ENCODE data around the gene FBXO45. TPM values are rescaled to one million over a fixed set of nuclear protein-coding genes. Genes with fewer than 3 reads are reported as not detected.

The FBXO45 gene
- total and polyA plus RNA-seq, 2 of the 4 experiments (the other 2 are of a cell fraction): 3.8 to 5.0 TPM

DNA sequence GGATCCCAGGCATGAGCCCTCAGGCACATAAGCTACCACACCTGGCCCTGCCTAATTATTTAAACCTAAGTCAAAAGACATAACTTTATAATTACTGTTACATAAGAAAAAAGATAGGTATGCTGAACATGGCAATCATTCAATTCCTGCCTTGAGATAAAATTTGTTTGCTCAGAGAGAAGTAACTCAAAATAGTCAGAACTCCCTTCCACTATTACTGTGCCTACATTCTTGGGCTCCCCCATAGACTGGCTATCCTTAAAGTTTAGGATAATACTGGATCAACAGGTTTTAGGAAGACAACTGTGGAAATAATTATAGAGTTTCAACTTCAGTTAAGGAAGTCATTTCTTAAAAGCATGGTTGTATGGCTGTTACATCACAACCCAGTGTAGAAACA, 10.0 kb upstream of the FBXO45 start:
- Histone ChIP-seq H4K20me1 (ENCODE audit: insufficient read depth, low read length) (no peaks in the 10 kb centered on the region), H4K5ac (ENCODE audit: low read depth, low read length) (no peak overlapping the region), H3K79me1 (ENCODE audit: low read depth in 1 of 2, low read length in 2 of 2) (peaks cover 27 to 28% of the 10 kb centered on the region in 2 experiments), H3K27me3 (ENCODE audit: control insufficient read depth, insufficient read depth, low read length) (no peaks in the 10 kb centered on the region), H4K91ac (ENCODE audit: insufficient read depth, low read depth, low read length) (no peak overlapping the region), H2BK120ac (ENCODE audit: low read depth, low read length) (no peak overlapping the region), H2BK5ac (ENCODE audit: low read depth, low read length, poor library complexity, severe bottlenecking) (no peak overlapping the region), H3K4ac (ENCODE audit: low read depth, low read length) (no peak overlapping the region), H3K18ac (ENCODE audit: low read depth, low read length) (no peak overlapping the region), H2AK5ac (ENCODE audit: low read depth, low read length) (no peak overlapping the region), H4K8ac (ENCODE audit: low read depth in 2 of 2, low read length in 2 of 2) (no peak overlapping the region), H3K56ac (ENCODE audit: extremely low read depth, insufficient read depth, low read length) (no peak overlapping the region), H3K4me2 (ENCODE audit: low read depth, low read length) (no peak overlapping the region), H3K9me3 (ENCODE audit: control insufficient read depth, insufficient read depth, low read length) (no peaks in the 10 kb centered on the region), H3K27ac (ENCODE audit: insufficient read depth, low read length) (no peak overlapping the region), H2AFZ (replicated peaks; ENCODE audit: low read length, poor library complexity) (no peak overlapping the region), H3K4me1 (ENCODE audit: control insufficient read depth, insufficient read depth, low read length) (no peaks in the 10 kb centered on the region), H3K23ac (ENCODE audit: low read depth, low read length) (no peak overlapping the region), H2BK15ac (ENCODE audit: low read depth, low read length) (no peak overlapping the region), H3K9me1 (ENCODE audit: insufficient read depth, low read length) (peaks cover 9% of the 10 kb centered on the region), H2BK20ac (ENCODE audit: low read depth, low read length) (no peak overlapping the region), H3K36me3 (ENCODE audit: control insufficient read depth, insufficient read depth, low read length) (peaks cover 9% of the 10 kb centered on the region), H2AK9ac (replicated peaks; ENCODE audit: low read depth, low read length, poor library complexity) (no peak overlapping the region), H3K9ac (ENCODE audit: low read depth, low read length) (no peak overlapping the region), H3K4me3 (ENCODE audit: insufficient read depth, low read depth, low read length) (no peak overlapping the region), H3K14ac (replicated peaks; ENCODE audit: low read depth, low read length) (no peak overlapping the region)
- intact Hi-C loops (cut with micrococcal nuclease) (no loop called here), in situ Hi-C loops (cut with MboI; ENCODE audit: low sequenced_read_pairs) (no loop called here), dilution Hi-C loops (cut with HindIII; ENCODE audit: low sequenced_read_pairs, unreplicated experiment) (no loop called here)
- no TSS peak for BruUV-seq (replicated peaks)
- ATAC-seq (ENCODE audit: low read depth): no peak
- TF ChIP-seq FOS (IDR thresholded peaks at IDR 0.05; ENCODE audit: low read depth, low read length): no peak
- no peak for TF ChIP-seq RFX5 (IDR thresholded peaks at IDR 0.05; ENCODE audit: low read depth, low read length)
- TF ChIP-seq, protein P1, sequence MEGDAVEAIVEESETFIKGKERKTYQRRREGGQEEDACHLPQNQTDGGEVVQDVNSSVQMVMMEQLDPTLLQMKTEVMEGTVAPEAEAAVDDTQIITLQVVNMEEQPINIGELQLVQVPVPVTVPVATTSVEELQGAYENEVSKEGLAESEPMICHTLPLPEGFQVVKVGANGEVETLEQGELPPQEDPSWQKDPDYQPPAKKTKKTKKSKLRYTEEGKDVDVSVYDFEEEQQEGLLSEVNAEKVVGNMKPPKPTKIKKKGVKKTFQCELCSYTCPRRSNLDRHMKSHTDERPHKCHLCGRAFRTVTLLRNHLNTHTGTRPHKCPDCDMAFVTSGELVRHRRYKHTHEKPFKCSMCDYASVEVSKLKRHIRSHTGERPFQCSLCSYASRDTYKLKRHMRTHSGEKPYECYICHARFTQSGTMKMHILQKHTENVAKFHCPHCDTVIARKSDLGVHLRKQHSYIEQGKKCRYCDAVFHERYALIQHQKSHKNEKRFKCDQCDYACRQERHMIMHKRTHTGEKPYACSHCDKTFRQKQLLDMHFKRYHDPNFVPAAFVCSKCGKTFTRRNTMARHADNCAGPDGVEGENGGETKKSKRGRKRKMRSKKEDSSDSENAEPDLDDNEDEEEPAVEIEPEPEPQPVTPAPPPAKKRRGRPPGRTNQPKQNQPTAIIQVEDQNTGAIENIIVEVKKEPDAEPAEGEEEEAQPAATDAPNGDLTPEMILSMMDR (conservative IDR thresholded peaks at IDR 0.05; ENCODE audit: low read depth, low read length): no peak
- TF ChIP-seq MAFK (IDR thresholded peaks at IDR 0.05; ENCODE audit: low read depth, low read length): no peak
- TF ChIP-seq MAZ (IDR thresholded peaks at IDR 0.05; ENCODE audit: borderline replicate concordance, low read depth, low read length): no peak
- no peak for TF ChIP-seq SMC3 (IDR thresholded peaks at IDR 0.05; ENCODE audit: low read depth, low read length)
- TF ChIP-seq, protein P2, sequence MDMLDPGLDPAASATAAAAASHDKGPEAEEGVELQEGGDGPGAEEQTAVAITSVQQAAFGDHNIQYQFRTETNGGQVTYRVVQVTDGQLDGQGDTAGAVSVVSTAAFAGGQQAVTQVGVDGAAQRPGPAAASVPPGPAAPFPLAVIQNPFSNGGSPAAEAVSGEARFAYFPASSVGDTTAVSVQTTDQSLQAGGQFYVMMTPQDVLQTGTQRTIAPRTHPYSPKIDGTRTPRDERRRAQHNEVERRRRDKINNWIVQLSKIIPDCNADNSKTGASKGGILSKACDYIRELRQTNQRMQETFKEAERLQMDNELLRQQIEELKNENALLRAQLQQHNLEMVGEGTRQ (IDR thresholded peaks at IDR 0.05; ENCODE audit: low read depth, low read length): no peak
- TF ChIP-seq NFE2L2 (IDR thresholded peaks at IDR 0.05; ENCODE audit: low read depth, low read length): no peak
- no peak for TF ChIP-seq POLR2A (IDR thresholded peaks at IDR 0.05; ENCODE audit: low read depth, low read length)
- no peak for TF ChIP-seq CEBPB (IDR thresholded peaks at IDR 0.05; ENCODE audit: low read depth, low read length)
- no peak for TF ChIP-seq RCOR1 (IDR thresholded peaks at IDR 0.05; ENCODE audit: insufficient replicate concordance, low read length)
- no peak for TF ChIP-seq BHLHE40 (IDR thresholded peaks at IDR 0.05; ENCODE audit: low read depth, low read length)
- TF ChIP-seq RAD21 (IDR thresholded peaks at IDR 0.05; ENCODE audit: low read length): no peak
- no peak for TF ChIP-seq CHD1 (IDR thresholded peaks at IDR 0.05; ENCODE audit: low read depth, low read length)
- DNase-seq: no peak
- ChIA-PET POLR2A (ENCODE audit: unreplicated experiment) (no interaction called here), CTCF (no interaction called here)
